ENCODE data around the gene EDC4. TPM values are rescaled to one million over a fixed set of nuclear protein-coding genes. Genes with fewer than 3 reads are reported as not detected.

Gene EDC4
- total RNA-seq (10 to 100 TPM; 34.0 to 70.8 (median 48.8) TPM), polyA plus RNA-seq (100 to 1,000 TPM in 1 of 3 donors, 10 to 100 TPM in 2; 57.8 to 115 (median 73.3) TPM)
- long read RNA-seq, donor 1, full-length matches to known transcripts = 1 of 1 reads
- long read RNA-seq, donor 1, partial matches to known transcripts = 0 of 1 reads
- long read RNA-seq, donor 1, other reads (novel, unspliced or antisense) = 0 of 1 reads
- long read RNA-seq, donor 2, full-length matches to known transcripts = 2 of 2 reads
- long read RNA-seq, donor 2, partial matches to known transcripts = 0 of 2 reads
- long read RNA-seq, donor 2, other reads (novel, unspliced or antisense) = 0 of 2 reads
- long read RNA-seq, donor 3, partial matches to known transcripts = 0 of 1 reads
- long read RNA-seq, donor 3, other reads (novel, unspliced or antisense) = 0 of 1 reads
- long read RNA-seq, donor 4, full-length matches to known transcripts = 1 of 6 reads
- long read RNA-seq, donor 4, partial matches to known transcripts = 4 of 6 reads
- long read RNA-seq, donor 4, other reads (novel, unspliced or antisense) = 1 of 6 reads
- long read RNA-seq, donor 5, full-length matches to known transcripts = 73 of 124 reads
- long read RNA-seq, donor 5, partial matches to known transcripts = 23 of 124 reads
- long read RNA-seq, donor 5, other reads (novel, unspliced or antisense) = 28 of 124 reads
- long read RNA-seq, donor 6, full-length matches to known transcripts = 1 of 5 reads
- long read RNA-seq, donor 6, partial matches to known transcripts = 3 of 5 reads
- long read RNA-seq, donor 6, other reads (novel, unspliced or antisense) = 1 of 5 reads
- long read RNA-seq, donor 7 = 0 reads
- long read RNA-seq, donor 8, partial matches to known transcripts = 7 of 7 reads
- long read RNA-seq, donor 8, other reads (novel, unspliced or antisense) = 0 of 7 reads
- long read RNA-seq, donor 9 = 0 reads
- long read RNA-seq, donor 10, partial matches to known transcripts = 0 of 1 reads
- long read RNA-seq, donor 10, other reads (novel, unspliced or antisense) = 0 of 1 reads

GRCh38 chr16:67872631-67873434 is at the start of gene EDC4:
EDC4 (plus strand) TSS chr16:67873052; CDS start chr16:67873262, 210 bp downstream.
- peak; percentile 47 to 52 for TF ChIP-seq POLR2A (IDR thresholded peaks at IDR 0.05)
- no peak for TF ChIP-seq CTCF (IDR thresholded peaks at IDR 0.05)
- Histone ChIP-seq H3K27me3 (no peaks in the 10 kb centered on the region), H3K9me3 (replicated peaks in 1 of 3) (no peaks in the 10 kb centered on the region), H3K27ac (peak within 1 kb of the TSS in 4 of 5 donors; percentile 58 to 83 (median 71)), H3K4me1 (replicated peaks in 1 of 2) (peaks cover 10 to 18% of the 10 kb centered on the region in 2 donors), H3K4me3 (peak within 1 kb of the TSS; percentile 25 to 97 (median 65)), H3K36me3 (replicated peaks in 1 of 2) (peaks cover 0 to 46% of the 10 kb centered on the region in 2 donors)
- intact Hi-C loops (cut with DNase I) = no loop called here
- peak; percentile 83 to 91 (median 86) for DNase-seq
- WGBS, 4 donors = 0 to 3% (median 2%) methylated on average over 1 to 72 of the region's 72 CpGs

- Histone ChIP-seq H3K4me3 (no peak overlapping the region), H3K36me3 (replicated peaks in 1 of 2) (peaks cover 0 to 24% of the 10 kb centered on the region in 2 donors), H3K9me3 (replicated peaks in 1 of 3) (no peaks in the 10 kb centered on the region), H3K4me1 (replicated peaks in 1 of 2) (no peaks in the 10 kb centered on the region), H3K27ac (no peak overlapping the region), H3K27me3 (no peaks in the 10 kb centered on the region)
- TF ChIP-seq CTCF (IDR thresholded peaks at IDR 0.05) = no peak
- TF ChIP-seq POLR2A (IDR thresholded peaks at IDR 0.05) = no peak
- 86 to 89% (median 88%) methylated on average over 8 of the region's 8 CpGs for WGBS, 4 donors
- DNase-seq = no peak
- intact Hi-C loops (cut with DNase I) = no loop called here
Observed at GRCh38 chr16:67825119-67825518, 47.7 kb upstream of the EDC4 start.

GRCh38 chr16:67825906-67826305 is 46.9 kb upstream of the EDC4 start:
- no peak overlapping the region for H3K4me3 ChIP-seq
- no peak overlapping the region for H3K27ac ChIP-seq
- TF ChIP-seq CTCF (IDR thresholded peaks at IDR 0.05) = no peak
- TF ChIP-seq POLR2A (IDR thresholded peaks at IDR 0.05) = no peak
- peaks cover 0 to 32% of the 10 kb centered on the region in 2 donors for H3K36me3 ChIP-seq (replicated peaks in 1 of 2)
- WGBS, 4 donors = 95 to 97% (median 96%) methylated on average over 7 to 14 of the region's 14 CpGs
- H3K4me1 ChIP-seq (replicated peaks in 1 of 2) = no peaks in the 10 kb centered on the region
- no peaks in the 10 kb centered on the region for H3K27me3 ChIP-seq
- H3K9me3 ChIP-seq (replicated peaks in 1 of 3) = no peaks in the 10 kb centered on the region
- DNase-seq = no peak
- intact Hi-C loops (cut with DNase I) = no loop called here

Data from adrenal gland (tissue), 19 donors.